ENCODE measurements around the gene CACNA1S. TPM values are rescaled to one million over a fixed set of nuclear protein-coding genes. Genes with fewer than 3 reads are reported as not detected.

The CACNA1S gene
- total RNA-seq, 2 experiments from 2014 or later = not detected

DNA sequence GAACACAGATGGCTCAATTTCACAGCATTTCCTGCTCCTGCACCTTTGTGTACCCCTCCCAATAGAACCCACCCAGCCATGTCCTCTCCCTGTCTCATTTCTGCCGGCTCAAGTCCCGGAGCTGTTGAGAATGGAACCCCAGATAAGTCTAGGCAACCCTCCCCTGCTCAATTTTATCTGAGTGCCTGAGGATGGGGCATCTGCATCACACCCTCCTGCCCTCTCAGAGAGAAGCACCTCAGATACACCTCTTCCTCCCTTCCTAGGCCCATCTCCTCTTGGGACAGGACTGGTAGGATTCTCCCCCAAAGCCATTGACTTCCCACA lies 89.8 kb downstream of the CACNA1S start:
- Mint-ChIP-seq H3K27me3 (ENCODE audit: low read depth) (no peaks in the 10 kb centered on the region), H3K27ac (peak overlapping the region; percentile 100), H3K4me3 (peak overlapping the region; percentile 93), H3K4me1 (ENCODE audit: low read depth) (peaks cover 69% of the 10 kb centered on the region), H3K9me3 (ENCODE audit: insufficient read depth) (no peaks in the 10 kb centered on the region), H3K36me3 (ENCODE audit: low read depth) (peaks cover 49% of the 10 kb centered on the region)
- ATAC-seq (no peak), DNase-seq (no peak)
- CTCF ChIA-PET = interaction anchor here (0.6 to 10.9 kb wide), 6 partner anchors 12 to 51 kb away, joined by 3 to 130 read pairs (median 38); no protein-coding TSS in a partner anchor
- POLR2A ChIA-PET = interaction anchor here (1.0 to 2.2 kb wide), 3 partner anchors 11 to 50 kb away, joined by 4 to 9 read pairs (median 8); no protein-coding TSS in a partner anchor

- Mint-ChIP-seq H3K4me3 (peak overlapping the region; percentile 93), H3K27me3 (ENCODE audit: low read depth) (no peaks in the 10 kb centered on the region), H3K36me3 (ENCODE audit: low read depth) (peaks cover 55% of the 10 kb centered on the region), H3K4me1 (ENCODE audit: low read depth) (peaks cover 71% of the 10 kb centered on the region), H3K9me3 (ENCODE audit: insufficient read depth) (no peaks in the 10 kb centered on the region), H3K27ac (peak overlapping the region; percentile 100)
- ATAC-seq = no peak
- CTCF ChIA-PET = interaction anchor here (1.1 to 10.9 kb wide), 8 partner anchors 11 to 50 kb away, joined by 3 to 130 read pairs (median 12); no protein-coding TSS in a partner anchor
- POLR2A ChIA-PET = interaction anchor here (1.0 to 2.2 kb wide), 3 partner anchors 10 to 50 kb away, joined by 4 to 9 read pairs (median 8); no protein-coding TSS in a partner anchor
- DNase-seq = peak; percentile 62
Measured at GRCh38 chr1:201021630-201022492, 90.4 kb downstream of the CACNA1S start.

DNA sequence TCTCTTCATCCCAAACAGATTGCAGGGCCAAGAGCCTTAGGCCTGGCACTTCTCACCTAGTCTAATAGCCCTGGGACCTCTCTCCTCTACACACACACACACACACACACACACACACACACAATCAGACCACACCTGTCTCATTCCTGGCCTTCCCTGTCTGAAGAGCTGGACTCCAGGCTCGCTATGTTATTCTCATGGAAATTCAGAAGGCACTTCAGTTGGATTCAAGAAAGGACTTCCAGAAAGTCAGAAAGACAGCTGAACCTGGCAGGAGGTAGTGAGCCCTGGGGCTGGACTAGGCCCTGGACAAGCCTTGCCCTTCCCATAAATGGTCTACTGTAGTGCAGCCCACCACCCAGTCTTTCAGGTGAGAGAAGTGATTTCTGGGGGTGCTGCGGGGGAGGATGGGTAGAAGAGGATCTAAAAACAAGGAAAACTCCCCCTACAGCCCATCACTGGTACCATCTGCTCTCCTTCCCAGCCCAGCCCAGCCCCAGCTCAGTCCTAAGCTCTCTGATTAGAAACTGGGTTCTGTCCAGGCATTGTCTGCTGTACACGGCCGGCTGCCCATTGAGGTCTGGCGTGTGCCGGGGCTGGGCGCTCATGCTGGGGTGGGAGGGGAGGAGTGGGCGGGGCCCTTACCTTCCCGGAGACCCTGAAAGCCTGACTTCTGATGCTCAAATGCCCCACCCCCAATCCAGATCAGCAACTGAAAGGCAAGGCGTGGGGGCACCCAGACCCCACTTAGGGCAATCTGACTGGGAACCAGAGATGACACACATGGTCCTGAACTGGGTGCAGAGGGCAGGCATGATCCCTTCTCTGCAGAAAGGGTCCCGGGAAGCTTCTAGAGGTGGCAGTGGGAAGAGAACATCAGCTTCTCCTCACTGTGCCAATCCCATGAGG lies 91.3 kb downstream of the CACNA1S start:
- H3K9me3 Mint-ChIP-seq (ENCODE audit: insufficient read depth) = no peaks in the 10 kb centered on the region
- peak overlapping the region; percentile 93 for H3K4me3 Mint-ChIP-seq
- DNase-seq = peak; percentile 74
- ChIA-PET CTCF (interaction anchor here (0.7 to 10.9 kb wide), 16 partner anchors 11 to 399 kb away, joined by 3 to 130 read pairs (median 5); no protein-coding TSS in a partner anchor), POLR2A (interaction anchor here (0.6 to 2.2 kb wide), 4 partner anchors 49 to 1574 kb away, joined by 3 to 9 read pairs (median 4); partner anchors contain the start of gene CSRP1)
- peaks cover 71% of the 10 kb centered on the region for H3K4me1 Mint-ChIP-seq (ENCODE audit: low read depth)
- ATAC-seq = peak; percentile 26
- peaks cover 60% of the 10 kb centered on the region for H3K36me3 Mint-ChIP-seq (ENCODE audit: low read depth)
- H3K27ac Mint-ChIP-seq = peak overlapping the region; percentile 100
- no peaks in the 10 kb centered on the region for H3K27me3 Mint-ChIP-seq (ENCODE audit: low read depth)

DNA sequence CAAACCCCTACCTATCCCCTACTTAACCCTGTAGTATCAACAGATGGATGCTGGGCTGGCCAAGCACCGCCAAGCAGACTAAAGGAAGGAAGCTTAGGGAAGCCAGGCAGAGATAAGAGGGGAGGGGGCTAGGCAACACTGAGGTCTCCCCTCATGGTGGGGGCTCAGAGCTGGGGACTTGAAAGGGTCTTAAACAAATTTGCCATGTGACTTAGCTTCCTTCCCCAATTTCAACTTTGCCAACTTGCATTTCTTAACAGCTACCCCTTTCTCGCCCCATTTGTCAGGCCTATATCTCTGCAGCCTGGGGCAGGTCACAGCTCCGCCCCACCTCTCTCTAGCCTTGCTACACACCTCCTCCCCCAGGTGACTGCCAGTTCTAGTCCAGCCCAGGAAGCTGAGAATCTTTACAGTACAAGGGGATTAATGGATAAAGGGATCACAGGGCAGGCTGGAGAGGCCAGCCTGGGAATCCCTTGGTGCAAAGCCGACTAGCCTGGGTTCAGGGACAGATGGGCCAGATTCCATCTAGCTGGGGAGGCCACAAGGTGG lies 92.1 kb downstream of the CACNA1S start:
- ChIA-PET CTCF (interaction anchor here (0.7 to 10.9 kb wide), 16 partner anchors 9 to 398 kb away, joined by 3 to 130 read pairs (median 4); no protein-coding TSS in a partner anchor), POLR2A (interaction anchor here (0.6 to 1.7 kb wide), 5 partner anchors 9 to 487 kb away, joined by 3 to 7 read pairs (median 4); partner anchors contain the start of gene CSRP1)
- Mint-ChIP-seq H3K4me3 (peak overlapping the region; percentile 93), H3K27ac (peak overlapping the region; percentile 100), H3K27me3 (ENCODE audit: low read depth) (no peaks in the 10 kb centered on the region), H3K36me3 (ENCODE audit: low read depth) (peaks cover 68% of the 10 kb centered on the region), H3K4me1 (ENCODE audit: low read depth) (peaks cover 71% of the 10 kb centered on the region), H3K9me3 (ENCODE audit: insufficient read depth) (no peaks in the 10 kb centered on the region)
- ATAC-seq (peak; percentile 29), DNase-seq (peak; percentile 79)

DNA sequence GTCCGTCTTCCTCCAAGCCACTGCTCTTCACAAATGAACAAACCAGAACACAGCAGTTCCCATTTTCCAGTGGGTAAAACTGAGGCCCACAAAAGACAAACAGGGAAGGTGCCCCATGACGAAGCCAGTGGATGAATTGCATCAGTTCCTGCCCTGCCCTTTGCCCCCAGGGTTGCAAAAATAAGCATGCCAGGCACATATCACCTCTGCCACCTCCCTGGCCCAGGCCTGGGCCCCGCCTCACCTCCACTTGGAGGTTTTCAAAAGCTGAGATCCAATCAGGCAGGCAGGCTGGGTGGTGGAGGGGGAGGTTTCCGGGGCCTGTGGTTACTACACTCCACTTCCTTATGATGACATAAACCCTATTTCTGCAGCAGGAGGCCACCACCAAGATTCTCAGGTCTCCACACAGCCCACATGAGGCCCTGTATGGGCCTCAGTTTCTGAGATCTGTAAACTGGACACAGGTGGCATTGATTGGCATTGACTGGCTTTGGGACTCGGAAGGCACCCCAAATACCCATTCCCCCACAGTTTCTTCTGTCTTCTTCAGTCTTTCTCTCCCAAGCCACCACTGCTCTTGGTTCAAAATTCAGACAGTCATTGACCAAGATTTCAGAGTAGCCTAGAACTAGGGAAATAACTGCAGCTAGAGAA lies 92.8 kb downstream of the CACNA1S start:
- ATAC-seq = peak; percentile 74

GRCh38 chr1:201017828-201018163 lies 94.4 kb downstream of the CACNA1S start:
- no peaks in the 10 kb centered on the region for H3K9me3 Mint-ChIP-seq (ENCODE audit: insufficient read depth)
- H3K4me1 Mint-ChIP-seq (ENCODE audit: low read depth) = peaks cover 81% of the 10 kb centered on the region
- ChIA-PET CTCF (interaction anchor here (1.3 to 10.9 kb wide), 3 partner anchors 25 to 46 kb away, joined by 4 to 130 read pairs (median 68); no protein-coding TSS in a partner anchor), POLR2A (no interaction called here)
- peak overlapping the region; percentile 93 for H3K4me3 Mint-ChIP-seq
- ATAC-seq (no peak), DNase-seq (no peak)
- H3K36me3 Mint-ChIP-seq (ENCODE audit: low read depth) = peaks cover 71% of the 10 kb centered on the region
- H3K27me3 Mint-ChIP-seq (ENCODE audit: low read depth) = no peaks in the 10 kb centered on the region
- H3K27ac Mint-ChIP-seq = peak overlapping the region; percentile 100

More for the DNA sequence above, 92.8 kb downstream of the CACNA1S start:
- Mint-ChIP-seq H3K4me1 (ENCODE audit: low read depth) (peaks cover 71% of the 10 kb centered on the region), H3K27ac (peak overlapping the region; percentile 100), H3K9me3 (ENCODE audit: insufficient read depth) (no peaks in the 10 kb centered on the region), H3K36me3 (ENCODE audit: low read depth) (peaks cover 68% of the 10 kb centered on the region), H3K4me3 (peak overlapping the region; percentile 93), H3K27me3 (ENCODE audit: low read depth) (no peaks in the 10 kb centered on the region)
- CTCF ChIA-PET = interaction anchor here (0.9 to 10.9 kb wide), 10 partner anchors 9 to 397 kb away, joined by 3 to 130 read pairs (median 7); no protein-coding TSS in a partner anchor
- peak; percentile 97 for DNase-seq
- POLR2A ChIA-PET = interaction anchor here (0.8 to 1.7 kb wide), 5 partner anchors 8 to 488 kb away, joined by 3 to 7 read pairs (median 4); partner anchors contain the start of gene CSRP1

GRCh38 chr1:201016943-201017827 lies 95.0 kb downstream of the CACNA1S start:
- peaks cover 71% of the 10 kb centered on the region for H3K36me3 Mint-ChIP-seq (ENCODE audit: low read depth)
- no peaks in the 10 kb centered on the region for H3K9me3 Mint-ChIP-seq (ENCODE audit: insufficient read depth)
- DNase-seq (no peak), ATAC-seq (no peak)
- H3K4me1 Mint-ChIP-seq (ENCODE audit: low read depth) = peaks cover 87% of the 10 kb centered on the region
- H3K27ac Mint-ChIP-seq = peak overlapping the region; percentile 100
- peak overlapping the region; percentile 36 for H3K4me3 Mint-ChIP-seq
- POLR2A ChIA-PET = no interaction called here
- CTCF ChIA-PET = interaction anchor here (1.3 to 10.9 kb wide), 5 partner anchors 19 to 45 kb away, joined by 4 to 130 read pairs (median 21); no protein-coding TSS in a partner anchor
- H3K27me3 Mint-ChIP-seq (ENCODE audit: low read depth) = no peaks in the 10 kb centered on the region

GRCh38 chr1:201016211-201016651 lies 96.0 kb downstream of the CACNA1S start:
- peak overlapping the region; percentile 100 for H3K27ac Mint-ChIP-seq
- no peak for DNase-seq
- POLR2A ChIA-PET = interaction anchor here (0.6 to 1.4 kb wide), 5 partner anchors 8 to 111 kb away, joined by 3 to 4 read pairs (median 3); partner anchors contain the start of gene KIF21B
- no peak for ATAC-seq
- H3K36me3 Mint-ChIP-seq (ENCODE audit: low read depth) = peaks cover 70% of the 10 kb centered on the region
- H3K4me1 Mint-ChIP-seq (ENCODE audit: low read depth) = peaks cover 97% of the 10 kb centered on the region
- H3K4me3 Mint-ChIP-seq = peak overlapping the region; percentile 65
- CTCF ChIA-PET = interaction anchor here (0.7 to 10.9 kb wide), 10 partner anchors 9 to 394 kb away, joined by 3 to 130 read pairs (median 7); partner anchors contain the start of genes CACNA1S and KIF21B
- no peaks in the 10 kb centered on the region for H3K9me3 Mint-ChIP-seq (ENCODE audit: insufficient read depth)
- no peaks in the 10 kb centered on the region for H3K27me3 Mint-ChIP-seq (ENCODE audit: low read depth)

- Mint-ChIP-seq H3K4me3 (peak overlapping the region; percentile 65), H3K27me3 (ENCODE audit: low read depth) (no peaks in the 10 kb centered on the region), H3K36me3 (ENCODE audit: low read depth) (peaks cover 67% of the 10 kb centered on the region), H3K27ac (peak overlapping the region; percentile 100), H3K4me1 (ENCODE audit: low read depth) (peaks cover 99% of the 10 kb centered on the region), H3K9me3 (ENCODE audit: insufficient read depth) (no peaks in the 10 kb centered on the region)
- peak; percentile 13 for ATAC-seq
- DNase-seq = peak; percentile 54
- ChIA-PET POLR2A (interaction anchor here (0.6 to 1.4 kb wide), 6 partner anchors 8 to 110 kb away, joined by 3 to 4 read pairs (median 3); partner anchors contain the start of gene KIF21B), CTCF (interaction anchor here (0.7 to 10.9 kb wide), 11 partner anchors 10 to 393 kb away, joined by 3 to 130 read pairs (median 7); partner anchors contain the start of genes CACNA1S and KIF21B)
Measured at GRCh38 chr1:201015551-201016091, 96.6 kb downstream of the CACNA1S start.
